HG03159 (cell line): Measurements from ENCODE around the gene SLC11A1.
A peak's percentile ranks its signal among the peaks of the same experiment; 100 is the strongest.

ENCODE experiments used
- ATAC-seq: cut with Tn5 transposase; IDR thresholded peaks from one replicate; pipeline ENCODE4 v1.9.1; 2021; ENCODE audit warnings: mild to moderate bottlenecking, moderate library complexity; ENCODE audit not compliant: unreplicated experiment

SLC11A1 gene, protein sequence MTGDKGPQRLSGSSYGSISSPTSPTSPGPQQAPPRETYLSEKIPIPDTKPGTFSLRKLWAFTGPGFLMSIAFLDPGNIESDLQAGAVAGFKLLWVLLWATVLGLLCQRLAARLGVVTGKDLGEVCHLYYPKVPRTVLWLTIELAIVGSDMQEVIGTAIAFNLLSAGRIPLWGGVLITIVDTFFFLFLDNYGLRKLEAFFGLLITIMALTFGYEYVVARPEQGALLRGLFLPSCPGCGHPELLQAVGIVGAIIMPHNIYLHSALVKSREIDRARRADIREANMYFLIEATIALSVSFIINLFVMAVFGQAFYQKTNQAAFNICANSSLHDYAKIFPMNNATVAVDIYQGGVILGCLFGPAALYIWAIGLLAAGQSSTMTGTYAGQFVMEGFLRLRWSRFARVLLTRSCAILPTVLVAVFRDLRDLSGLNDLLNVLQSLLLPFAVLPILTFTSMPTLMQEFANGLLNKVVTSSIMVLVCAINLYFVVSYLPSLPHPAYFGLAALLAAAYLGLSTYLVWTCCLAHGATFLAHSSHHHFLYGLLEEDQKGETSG

DNA sequence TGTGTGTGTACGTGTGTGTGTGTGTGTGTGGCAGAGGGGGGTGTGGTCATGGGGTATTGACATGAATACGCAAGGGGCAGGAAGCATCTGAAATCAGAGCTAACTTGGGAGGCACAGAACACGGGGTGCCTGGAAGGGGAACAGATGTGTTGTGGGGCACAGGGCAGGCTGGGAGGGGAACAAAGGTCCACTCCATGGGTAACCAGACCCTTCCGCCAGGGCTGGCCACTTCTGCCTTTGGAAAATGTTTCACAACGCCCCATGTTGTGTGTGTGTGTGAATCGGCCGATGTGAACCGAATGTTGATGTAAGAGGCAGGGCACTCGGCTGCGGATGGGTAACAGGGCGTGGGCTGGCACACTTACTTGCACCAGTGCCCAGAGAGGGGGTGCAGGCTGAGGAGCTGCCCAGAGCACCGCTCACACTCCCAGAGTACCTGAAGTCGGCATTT, at the start of gene SLC11A1:
SLC11A1 (plus strand) TSS at position 358 of the 451 bp plus-strand sequence. CDS start 96 bp downstream, outside the sequence.
- ATAC-seq: no peak

DNA sequence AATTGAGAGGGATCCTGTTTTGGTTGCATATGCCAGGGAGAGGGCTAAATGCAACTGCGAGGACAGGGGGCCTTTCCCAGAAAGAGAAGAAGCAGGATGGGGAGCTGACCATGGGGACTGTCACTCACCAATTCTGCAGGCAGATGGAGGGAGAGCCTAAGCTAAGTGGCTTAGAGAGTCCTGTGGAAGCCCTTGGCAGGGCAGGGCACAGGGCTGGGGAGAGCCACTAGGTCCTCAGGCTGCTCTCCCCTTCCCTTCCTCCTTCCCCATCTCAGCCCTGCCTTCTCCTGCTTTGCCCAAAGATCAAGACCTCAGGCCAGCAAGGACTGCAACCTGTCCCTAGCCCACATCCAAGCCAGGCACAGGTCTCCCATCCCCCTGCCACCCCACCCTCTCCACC, 49.8 kb upstream of the SLC11A1 start:
- ATAC-seq: no peak

DNA sequence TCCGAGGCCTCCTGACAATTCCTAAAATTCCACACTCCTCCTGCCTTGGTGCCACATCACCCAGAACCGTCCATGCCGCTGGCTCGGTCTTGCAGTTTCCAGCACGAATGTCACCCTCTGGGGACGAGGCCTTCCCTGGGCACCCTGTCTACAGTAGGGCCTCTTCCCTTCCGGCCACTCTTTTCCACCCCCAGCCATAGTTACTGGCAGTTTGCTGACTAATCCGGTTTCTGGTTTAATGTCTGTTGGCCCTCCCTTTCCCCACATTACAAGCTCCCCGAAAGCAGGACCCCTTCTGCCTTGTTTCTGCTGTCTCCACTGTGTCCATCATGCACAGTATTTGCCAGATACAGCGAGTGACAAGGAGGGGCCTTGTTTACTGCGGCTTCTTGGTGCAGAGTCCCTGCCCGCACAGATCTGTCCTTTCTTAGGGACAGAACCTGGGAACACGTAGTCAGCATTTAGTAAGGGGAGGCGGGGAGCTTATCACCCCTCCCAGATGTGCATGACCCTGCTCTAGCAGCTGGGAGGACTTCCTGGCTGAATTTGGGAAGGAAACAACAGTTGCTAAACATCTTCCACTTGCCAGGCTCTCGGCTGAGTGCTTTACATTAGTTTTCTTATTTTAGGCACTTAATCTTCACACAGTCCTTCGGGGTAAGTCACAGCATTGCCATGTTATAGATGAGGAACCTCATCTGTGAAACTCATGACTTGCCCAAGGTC, 49.0 kb upstream of the SLC11A1 start:
- ATAC-seq: no peak

GRCh38 chr2:218334531-218334930, 47.5 kb upstream of the SLC11A1 start:
- ATAC-seq: no peak

DNA sequence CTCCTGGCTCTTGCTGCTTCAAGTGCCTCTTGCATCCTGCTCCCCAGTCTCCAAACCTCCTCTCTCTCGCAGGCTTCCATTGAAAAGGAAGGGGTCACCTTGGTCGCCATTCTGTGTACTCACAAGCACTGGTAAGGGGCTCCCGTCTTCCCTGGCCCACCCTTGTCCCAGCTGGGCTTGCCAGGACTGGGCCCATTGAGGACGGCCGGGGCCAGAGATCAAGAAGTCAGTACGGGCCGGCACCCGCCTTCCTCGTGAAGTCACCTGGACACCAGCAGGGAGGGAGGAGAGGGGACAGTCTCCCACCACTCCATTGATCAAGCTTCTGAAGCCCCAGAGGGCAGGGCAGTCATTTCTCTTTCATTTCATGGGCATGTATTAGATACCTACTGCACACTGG, 41.4 kb upstream of the SLC11A1 start:
- no peak for ATAC-seq

- ATAC-seq: no peak
Measured at GRCh38 chr2:218341381-218341780, 40.7 kb upstream of the SLC11A1 start.

- no peak for ATAC-seq
Measured at GRCh38 chr2:218342837-218343236, 39.2 kb upstream of the SLC11A1 start.

GRCh38 chr2:218343591-218343990, 38.5 kb upstream of the SLC11A1 start:
- no peak for ATAC-seq

DNA sequence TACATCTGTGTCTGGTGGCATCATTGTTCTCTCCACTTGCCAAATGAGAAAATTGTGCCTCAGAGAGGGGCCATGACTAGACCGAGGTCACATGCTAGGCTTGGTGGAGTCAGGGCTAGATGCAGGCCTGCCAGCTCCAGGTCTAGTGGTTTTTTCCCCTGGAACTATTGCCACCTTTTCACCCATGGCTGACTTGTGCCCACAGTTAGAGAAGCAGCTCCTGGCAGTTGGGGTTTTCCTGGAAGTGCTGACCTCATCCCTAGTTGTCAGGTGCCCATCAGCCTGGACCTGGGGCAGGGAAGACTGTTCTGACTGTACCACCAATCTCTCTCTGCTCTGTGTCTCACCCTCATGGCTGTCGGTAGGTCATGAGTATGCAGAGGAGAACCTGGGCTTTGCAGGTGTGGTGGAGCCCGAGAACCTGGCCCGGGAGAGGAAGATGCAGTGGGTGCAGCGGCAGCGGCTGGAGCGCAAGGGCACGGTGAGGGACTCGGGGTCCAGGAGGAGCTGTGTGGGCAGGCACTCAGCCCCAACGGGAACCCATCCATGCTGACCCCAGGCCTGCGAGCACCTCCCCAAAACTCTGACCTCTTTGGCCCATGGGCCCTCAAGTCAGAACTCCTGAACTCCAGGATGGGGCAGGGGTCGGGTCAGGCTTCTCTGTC, 37.9 kb upstream of the SLC11A1 start:
- no peak for ATAC-seq

DNA sequence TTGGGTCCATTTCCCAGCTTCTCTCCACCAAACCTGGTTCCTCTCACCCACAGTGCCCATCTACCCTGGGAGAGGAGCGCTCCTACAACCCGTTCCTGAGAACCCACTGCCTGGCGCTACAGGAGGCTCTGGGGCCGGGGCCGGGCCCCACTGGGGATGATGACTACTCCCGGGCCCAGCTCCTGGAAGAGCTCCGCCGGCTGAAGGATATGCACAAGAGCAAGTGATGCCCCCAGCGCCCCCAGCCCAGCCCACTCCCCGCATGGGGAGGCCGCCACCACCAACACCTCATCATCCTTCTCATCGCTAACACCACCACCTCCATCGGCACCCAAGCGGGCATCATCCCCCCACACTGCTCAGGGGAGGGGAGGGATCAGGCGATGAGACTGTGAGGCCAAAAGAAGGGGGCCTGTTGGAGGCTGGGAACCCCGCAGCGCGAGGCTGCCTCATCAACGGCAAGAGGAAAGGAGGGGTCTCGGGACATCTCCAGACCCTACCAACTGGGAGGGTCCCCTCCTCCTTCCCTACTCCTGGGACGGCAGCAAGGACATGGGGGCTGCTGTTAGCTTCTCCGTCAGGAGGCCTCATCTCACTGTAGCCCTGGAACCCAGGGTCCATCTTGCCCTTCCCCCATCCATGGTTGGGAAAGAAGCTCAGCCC, 37.2 kb upstream of the SLC11A1 start:
- no peak for ATAC-seq

- ATAC-seq: no peak
Measured at GRCh38 chr2:218345491-218346236, 36.4 kb upstream of the SLC11A1 start.

- ATAC-seq: no peak
Measured at GRCh38 chr2:218347172-218347571, 34.9 kb upstream of the SLC11A1 start.

DNA sequence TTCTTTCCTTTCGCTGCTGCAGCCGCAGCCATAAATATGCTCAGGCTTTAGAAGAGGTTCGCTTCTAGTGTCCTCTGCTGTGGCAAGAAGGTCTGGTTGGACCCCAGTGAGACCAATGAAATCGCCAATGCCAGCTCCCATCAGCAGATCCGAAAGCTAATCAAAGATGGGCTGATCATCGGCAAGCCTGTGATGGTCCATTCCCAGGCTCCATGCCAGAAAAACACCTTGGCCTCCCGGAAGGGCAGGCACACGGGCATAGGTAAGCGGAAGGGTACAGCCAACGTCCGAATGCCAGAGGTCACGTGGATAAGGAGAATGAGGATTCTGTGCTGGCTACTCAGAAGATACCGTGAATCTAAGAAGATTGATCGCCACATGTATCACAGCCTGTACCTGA, 28.0 kb upstream of the SLC11A1 start:
- no peak for ATAC-seq

DNA sequence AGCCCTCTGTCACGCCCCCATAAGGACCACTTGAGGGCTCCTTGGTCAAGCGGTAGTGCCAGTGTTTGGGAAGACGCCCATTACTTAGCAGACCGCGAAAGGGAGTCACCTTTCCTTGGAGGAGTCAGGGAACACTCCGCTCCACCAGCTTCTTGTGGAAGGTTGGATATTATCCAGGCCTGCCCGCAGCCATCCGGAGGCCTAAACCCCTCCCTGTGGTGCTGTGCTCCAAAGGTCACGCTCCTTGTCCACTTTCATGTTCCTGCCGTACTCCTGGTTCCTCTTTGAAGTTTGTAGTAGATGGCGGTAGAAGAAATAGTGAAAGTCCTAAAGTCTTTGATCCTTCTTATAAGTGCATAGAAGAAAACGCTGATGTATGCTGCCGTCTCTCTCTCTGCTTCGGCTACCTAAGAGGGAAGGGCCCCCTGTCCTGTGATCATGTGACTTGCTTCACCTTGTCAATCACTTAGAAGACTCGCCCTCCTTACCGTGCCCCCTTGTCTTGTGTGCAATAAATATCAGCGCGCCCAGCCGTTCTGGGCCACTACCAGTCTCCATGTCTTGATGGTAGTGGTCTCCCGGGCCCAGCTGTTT, 27.1 kb upstream of the SLC11A1 start:
- ATAC-seq: no peak

DNA sequence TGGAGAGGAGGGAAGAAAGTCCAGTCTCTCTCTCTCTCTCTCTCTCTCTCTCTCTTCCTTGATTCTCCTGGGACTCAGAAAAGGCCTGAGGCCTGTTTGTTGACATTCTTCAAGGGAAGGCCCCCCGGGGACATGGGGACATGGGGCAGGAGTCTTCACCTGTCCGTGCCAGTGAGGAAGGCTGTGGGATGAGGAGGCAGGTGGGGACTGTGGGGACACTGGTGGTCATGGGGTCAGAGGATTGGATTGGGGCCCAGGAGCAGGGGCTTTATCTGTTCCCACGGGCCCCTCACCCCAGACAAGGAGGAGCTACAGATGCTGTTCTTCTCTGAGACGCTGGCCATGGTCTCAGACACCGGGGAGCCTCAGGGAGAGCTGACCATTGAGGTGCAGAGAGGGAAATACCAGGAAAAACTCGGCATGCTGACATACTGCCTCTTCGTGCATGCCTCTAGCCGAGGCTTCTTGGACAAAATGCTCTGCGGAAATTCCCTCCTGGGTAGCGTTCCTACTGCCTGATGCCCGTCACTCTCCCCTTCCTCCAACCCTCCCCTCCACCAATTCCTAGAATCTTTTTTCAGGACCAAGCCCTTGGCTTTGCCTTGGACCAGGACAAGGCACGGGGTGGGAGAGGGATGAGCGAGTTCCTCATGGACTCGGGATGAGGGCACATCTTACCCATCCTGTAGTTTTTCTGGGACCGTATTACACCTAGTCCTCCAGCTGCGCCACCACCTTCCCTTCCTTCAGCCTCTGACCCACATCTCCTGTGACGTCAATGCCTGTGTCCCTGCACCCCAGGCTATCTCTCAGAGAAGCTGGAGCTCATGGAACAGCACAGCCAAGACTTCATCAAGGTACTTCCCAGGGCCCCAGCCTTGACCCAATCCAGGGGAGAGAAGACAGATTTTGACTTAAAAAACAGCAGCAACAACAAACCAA, 24.6 kb upstream of the SLC11A1 start:
- ATAC-seq: no peak

- ATAC-seq: no peak
Measured at GRCh38 chr2:218360453-218360852, 21.6 kb upstream of the SLC11A1 start.

GRCh38 chr2:218362606-218363005, 19.5 kb upstream of the SLC11A1 start:
- ATAC-seq: peak; percentile 41

- ATAC-seq: no peak
Measured at GRCh38 chr2:218363736-218364135, 18.3 kb upstream of the SLC11A1 start.

DNA sequence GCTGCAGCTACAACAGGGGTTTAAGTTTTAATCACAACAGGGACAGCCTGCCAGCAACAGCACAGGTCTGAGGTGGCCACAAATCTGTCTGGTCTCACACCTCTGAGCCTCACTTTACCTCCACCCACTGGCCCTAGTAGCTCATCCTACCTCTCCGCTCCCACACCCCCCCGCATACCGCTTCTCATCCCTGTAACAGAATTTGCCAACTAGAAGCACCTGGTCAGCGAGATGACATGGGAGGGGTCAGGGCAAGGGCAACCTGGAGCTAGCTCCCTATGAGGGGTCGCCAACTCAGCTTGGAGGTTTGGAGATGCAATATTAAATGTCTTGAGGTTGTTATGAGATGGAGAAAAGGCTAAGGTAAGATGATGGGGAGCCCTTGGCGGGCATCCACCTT, 17.9 kb upstream of the SLC11A1 start:
- no peak for ATAC-seq
